GOT3 (cell line): ENCODE measurements around the gene ALDH1A1.
"Not testable (repeated sequence)": the region's sequence is repeated elsewhere in the genome, so short reads cannot be mapped to it uniquely, and the experiment has no call there.

ENCODE experiments used
- DNase-seq: peaks from one replicate; lab custom pipeline; 2025; ENCODE audit warnings: mixed read lengths; lab: John Stamatoyannopoulos, UW

ALDH1A1 gene

DNA sequence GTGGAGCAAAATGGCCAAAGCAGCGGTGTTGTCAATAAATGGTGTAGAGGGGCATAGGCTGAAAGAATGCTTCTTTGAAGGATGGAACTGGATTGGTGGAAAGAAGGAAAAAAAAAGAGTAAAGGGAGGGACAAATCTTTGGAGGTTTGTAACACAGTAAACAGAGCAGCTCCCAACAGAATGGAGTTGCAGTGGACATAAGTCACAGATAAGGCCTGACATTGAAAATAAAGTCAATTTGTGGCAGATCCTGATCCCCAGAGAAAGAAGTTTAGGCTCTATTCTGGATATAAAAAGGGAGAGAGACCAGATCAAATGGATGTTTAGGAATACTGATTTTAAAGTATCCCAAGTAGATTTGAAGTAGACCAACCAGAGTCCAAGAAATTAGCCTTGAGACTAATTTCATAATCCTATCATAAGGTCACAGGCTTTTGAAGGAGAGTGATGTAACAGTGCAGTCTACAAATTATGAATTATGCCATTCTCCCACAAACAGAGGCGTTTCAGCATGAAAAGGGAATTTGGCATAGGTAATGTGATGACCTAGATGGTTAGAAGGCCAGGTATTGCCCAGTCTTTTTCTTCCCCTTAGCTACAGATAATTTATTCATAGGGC lies 8.9 kb downstream of the ALDH1A1 start:
- no peak for DNase-seq

DNA sequence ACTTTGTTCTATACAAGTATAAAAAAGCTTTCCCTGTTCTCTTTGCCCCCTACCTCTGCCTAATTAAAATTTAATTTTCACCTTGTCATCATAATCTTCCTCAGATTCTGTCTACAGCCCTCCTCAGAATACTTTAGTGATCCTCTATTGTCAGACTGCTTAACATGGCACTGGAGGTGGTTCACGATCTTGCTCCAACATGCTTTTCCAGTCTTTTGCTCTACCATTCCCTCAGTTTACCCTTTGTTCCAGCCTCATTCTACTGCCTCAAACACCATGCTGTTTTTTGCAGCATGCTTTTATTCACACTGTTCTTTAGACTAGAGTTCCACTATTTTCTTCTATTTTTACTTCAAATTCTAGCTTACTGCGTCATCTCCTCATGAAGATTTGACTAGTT lies 10.4 kb downstream of the ALDH1A1 start:
- DNase-seq: no peak

DNA sequence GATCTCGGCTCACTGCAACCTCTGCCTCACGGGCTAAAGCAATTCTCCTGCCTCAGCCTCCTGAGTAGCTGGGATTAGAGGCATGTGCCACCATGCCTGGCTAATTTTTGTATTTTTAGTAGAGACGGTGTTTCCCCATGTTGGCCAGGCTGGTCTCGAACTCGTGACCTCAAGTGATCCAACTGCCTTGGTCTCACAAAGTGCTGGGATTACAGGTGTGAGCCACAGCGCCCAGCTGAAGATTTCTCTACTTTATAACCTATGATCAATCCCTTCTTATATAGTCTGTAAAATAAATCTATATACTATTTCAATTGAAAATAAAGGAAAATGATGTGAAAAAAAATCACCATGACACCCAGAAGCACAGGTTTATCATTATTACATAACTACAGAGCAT lies 13.3 kb downstream of the ALDH1A1 start:
- not testable (repeated sequence) for DNase-seq

DNA sequence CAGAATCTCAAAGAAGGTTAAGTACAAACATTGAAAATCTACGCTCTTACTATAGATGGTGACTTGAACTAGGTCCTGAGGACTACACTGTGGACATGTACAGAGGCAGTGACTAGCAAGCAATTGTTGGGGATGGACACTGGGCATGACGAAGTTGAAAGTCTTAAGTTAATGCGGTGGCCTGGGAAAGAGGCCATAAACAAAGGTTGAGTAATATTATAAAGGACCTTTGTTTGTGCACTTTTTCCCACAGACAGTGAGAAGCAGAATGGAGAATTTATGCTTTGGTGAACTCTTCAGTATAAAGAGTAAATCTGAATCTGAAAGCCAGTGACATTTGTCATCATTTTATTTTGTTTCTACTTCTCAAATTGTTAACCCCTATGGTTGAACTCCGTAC lies 15.3 kb downstream of the ALDH1A1 start:
- no peak for DNase-seq

DNA sequence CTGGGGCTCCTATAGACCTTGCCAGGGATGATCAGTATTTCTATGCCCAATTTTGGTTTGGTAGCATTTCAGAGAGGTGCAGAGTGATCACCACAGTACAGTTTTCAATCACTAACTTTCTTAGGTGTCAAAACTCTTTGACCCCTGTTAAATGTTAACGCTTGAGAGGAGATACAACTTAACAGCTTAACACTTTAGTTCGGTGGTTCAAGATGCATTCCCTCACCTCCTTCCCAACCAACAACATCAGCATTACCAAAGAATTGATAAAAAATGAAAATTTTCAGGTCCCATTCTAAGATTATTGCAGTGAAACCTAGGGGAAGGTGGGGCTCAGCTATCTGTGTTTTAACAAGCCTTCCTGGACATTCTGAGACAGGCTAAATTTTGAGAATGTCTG lies 16.2 kb downstream of the ALDH1A1 start:
- no peak for DNase-seq

DNA sequence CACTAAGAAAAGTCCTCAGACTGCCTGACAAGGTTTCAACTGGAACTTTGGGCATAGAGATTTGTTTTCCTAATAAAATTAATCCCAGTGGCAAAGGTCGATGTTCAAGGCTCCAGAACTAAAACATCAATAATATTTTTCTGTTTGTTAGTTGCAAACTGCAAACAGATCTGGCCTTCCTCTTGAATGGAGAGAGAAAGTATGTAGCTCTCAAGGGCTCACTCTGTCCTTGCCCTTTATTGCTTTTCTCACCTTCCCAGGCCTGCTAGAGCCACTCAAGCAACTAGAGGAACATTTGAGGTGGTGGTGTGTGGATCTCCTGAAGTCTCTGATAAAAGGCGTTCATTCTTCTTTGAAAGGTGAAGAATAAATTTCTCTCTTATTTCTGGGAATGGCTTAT lies 16.6 kb downstream of the ALDH1A1 start:
- DNase-seq: no peak

DNA sequence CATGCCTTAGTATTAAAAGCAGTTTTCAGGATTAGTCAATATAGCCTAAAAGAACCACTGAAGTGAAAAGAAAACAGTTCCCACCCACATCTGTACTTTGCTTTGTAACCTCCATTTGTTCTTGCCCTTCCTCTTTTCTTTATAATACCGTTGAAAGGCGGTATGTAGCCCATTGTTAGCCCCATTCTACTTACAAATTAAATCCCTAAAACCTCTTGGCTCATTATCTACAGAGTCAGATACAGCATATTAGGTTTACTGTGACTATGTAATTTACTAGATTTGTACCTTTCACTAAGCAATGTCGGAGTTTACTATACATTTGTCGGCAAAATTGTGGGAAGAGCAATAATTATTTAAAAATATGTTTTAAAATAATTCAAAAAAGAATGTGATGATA lies 17.3 kb downstream of the ALDH1A1 start:
- no peak for DNase-seq

DNA sequence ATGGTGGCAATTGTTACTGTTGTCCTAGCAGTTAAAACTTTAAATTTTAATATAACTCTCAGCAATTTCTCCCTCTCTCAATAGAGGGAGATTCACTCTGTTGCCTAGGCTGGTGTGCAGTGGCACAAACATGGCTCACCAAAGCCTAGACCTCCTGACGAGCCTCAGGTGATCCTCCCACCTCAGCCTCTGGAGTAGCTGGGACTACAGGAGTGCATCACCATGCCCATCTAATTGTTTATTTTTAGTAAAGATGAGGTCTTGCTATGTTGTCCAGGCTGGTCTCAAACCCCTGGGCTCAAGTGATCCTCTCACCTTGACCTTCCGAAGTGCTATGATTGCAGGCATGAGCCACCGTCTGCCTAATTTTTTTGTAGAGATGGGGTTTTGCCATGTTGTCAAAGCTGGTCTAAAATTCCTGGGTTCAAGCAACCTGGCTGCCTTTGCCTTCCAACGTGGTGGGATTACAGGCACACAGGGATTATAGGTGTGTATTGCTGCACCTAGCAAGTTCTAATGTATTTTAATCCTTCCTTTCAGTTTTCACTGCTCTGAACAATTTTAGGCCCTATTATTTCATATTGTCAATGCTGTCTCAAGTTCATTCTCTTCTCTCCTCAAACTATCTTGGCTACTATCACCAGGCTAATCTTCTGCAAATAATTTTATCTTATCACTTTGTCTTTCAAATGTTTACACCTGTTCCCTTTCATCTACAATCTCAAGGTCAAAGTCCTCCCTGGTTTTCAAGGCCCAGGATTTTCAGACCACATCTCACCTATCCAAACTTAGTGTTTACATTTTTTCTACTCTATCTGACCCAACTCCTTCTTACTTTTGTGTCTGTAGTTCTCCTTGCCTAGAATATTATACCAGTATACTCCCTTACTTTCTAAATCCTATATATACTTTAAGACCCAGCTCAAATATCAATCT lies 18.9 kb downstream of the ALDH1A1 start:
- no peak for DNase-seq

DNA sequence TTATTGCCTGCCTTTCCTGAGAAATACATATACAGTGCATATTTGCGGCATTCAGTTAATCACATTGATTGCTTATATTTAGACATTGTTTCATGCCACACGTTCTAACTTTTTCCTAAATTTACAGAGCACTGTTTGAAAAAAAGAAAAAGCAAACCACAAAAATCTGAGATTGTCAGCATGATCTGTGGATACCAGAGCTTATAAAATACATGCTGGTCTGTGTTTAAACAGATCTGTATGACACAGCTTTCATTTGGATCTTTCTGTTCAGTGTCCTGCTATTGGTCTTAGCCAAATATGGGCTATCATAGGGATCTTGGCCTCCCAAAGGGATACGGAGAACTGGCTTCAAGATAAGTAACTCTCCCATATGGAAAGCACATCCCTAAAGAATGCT lies 20.2 kb downstream of the ALDH1A1 start:
- DNase-seq: no peak

DNA sequence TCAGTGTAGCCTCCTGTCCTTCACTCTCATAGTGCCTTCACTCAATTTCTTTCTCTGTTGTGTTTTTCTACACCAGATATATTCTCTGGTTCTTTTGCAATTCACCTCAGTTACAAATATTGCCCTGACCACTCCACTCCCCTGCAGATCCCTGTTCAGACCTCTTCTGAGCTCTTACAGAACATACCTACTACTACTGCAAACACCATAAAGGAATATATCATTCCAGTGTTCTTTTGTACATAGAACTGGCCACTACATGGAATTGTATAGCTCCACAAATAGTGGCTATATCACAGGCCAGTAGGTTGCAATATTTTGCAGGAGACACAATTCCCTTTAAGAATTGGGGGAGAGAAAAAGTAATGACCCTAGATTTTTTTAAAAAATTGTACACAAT lies 21.0 kb downstream of the ALDH1A1 start:
- no peak for DNase-seq

DNA sequence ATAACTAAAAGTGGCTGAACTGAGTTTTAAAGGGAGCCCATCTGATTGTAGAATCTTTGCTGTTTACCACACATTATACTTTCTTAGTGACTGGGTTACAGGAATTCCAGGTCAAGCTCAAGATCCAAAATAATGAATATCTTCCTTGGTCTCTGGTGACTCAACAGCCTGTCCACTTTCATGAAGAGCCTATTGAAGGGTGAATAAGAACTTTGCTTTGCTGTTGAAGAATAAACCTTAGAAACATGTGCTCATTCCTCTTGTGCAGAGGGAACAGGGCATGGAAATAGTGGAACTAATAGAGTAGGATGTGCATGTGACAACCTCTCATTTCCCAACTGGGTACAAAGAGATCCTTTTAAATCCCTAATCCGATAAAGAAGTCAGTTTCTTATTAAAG lies 21.4 kb downstream of the ALDH1A1 start:
- DNase-seq: no peak

DNA sequence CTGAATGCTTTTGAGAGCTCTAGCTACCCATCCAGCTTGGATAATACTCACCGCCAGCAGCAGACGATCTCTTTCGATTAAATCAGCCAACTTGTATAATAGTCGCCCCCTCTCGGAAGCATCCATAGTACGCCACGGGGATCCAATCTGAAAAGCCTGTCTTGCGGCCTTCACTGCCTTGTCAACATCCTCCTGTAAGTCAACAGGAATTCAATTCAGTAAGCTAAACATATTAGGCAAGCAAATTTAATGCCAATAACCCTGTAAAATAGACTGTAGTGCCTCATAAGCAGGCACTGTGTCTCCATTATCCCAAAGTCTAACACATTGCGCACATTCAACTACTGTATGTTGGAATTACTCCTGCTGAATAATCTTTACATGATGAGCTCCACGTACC lies 22.0 kb downstream of the ALDH1A1 start:
- DNase-seq: no peak

DNA sequence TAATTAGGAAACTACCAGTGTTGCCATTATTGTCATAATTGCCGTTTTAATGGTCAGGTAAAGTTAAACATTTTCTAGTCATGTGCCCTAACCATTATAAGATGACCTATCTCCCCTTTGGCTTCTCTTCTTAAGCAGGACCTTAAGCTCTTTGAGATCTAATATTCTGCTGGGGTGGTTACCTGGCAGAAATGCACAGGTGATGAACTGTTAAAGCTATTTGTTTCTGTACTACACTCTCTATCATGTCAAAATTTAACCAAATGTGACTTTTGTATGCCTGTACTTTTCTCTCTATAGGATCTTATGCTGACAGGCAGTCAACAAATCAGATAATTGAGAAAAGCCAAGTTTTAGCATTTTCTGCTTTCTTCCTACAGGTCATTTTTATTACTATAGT lies 23.3 kb downstream of the ALDH1A1 start:
- no peak for DNase-seq

DNA sequence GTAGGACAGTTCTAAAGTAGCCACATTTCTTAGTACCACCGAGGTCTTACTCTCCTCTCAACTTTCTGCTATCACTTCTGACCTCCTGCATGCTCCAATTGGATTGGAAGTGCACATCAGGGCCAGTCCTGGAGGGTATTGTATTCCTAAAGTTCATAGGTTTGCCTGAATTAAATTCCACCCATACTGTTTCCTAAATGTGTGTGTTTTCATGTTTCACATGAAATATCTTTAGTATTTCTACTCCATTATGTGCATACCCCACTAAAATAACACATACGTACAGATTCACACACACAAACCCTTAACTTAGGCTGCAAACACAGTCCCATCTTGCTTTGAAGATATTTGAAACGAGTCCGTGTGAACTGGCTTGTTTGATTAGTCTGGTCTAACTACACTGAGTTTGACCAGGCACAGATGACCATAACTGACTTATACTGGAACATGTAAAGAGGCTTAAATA lies 24.8 kb downstream of the ALDH1A1 start:
- no peak for DNase-seq

DNA sequence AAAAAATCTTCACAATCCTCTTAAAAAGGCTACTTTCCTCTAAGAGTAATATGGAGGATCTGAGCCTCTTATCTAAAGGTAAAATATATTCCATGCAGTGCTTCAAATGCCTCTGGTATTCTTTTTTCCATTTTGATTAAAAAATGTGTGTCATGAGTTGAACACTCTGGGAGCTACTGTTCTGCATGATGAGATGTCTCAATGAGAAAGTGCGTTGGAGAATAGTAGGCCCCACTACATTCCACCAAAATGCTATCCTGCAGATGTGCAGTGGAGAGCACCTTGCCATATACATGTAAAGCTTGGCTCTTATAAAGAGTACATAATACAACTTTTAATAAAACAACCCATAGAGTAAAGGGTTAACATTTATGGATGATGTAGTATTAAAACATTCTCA lies 26.3 kb downstream of the ALDH1A1 start:
- no peak for DNase-seq

DNA sequence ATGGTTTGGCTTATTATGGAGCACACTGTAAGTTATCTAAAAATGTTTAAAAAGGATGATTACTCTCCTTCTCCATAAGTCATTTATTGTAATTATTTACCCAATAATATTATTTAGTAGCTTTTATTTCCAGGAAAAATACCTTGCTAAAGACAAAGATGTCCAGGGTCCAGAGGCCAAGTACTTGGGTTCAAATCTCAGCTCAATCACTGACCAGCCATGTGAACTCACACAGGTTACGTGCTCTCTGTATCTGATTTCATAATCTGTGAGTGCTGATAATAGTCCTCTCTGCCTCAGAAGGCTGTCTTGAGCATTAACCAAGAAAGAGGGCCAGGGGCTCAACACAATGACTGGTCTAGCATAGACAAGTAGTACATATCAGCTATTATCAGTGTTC lies 27.0 kb downstream of the ALDH1A1 start:
- no peak for DNase-seq

DNA sequence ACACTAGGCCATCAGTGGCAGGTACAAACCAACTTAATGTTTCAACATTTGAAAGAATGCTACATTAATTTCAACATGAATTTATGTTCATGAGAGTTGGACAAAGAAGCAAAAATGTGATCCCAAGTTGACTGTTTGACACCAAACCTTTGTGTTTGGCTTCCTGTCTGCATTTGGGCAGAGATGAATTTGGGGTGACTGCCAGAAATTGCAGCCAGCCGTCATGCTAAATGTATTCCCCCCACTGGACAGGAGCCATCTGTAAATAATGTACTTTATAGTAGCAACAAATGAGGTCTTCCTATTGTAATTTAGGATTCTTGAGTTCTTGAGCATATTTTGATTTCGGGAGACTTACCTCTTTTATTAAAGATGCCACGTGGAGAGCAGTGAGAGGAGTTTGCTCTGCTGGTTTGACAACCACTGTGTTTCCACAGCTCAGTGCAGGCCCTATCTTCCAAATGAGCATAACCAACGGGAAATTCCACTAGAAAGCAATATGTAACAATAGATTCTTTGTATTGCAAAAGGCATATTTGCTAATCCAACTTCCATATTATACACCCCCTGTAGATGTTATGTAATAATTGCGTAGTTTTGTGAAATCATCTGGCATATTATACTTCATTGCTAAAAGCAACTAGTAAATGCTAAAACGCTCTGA lies 27.6 kb downstream of the ALDH1A1 start:
- no peak for DNase-seq

DNA sequence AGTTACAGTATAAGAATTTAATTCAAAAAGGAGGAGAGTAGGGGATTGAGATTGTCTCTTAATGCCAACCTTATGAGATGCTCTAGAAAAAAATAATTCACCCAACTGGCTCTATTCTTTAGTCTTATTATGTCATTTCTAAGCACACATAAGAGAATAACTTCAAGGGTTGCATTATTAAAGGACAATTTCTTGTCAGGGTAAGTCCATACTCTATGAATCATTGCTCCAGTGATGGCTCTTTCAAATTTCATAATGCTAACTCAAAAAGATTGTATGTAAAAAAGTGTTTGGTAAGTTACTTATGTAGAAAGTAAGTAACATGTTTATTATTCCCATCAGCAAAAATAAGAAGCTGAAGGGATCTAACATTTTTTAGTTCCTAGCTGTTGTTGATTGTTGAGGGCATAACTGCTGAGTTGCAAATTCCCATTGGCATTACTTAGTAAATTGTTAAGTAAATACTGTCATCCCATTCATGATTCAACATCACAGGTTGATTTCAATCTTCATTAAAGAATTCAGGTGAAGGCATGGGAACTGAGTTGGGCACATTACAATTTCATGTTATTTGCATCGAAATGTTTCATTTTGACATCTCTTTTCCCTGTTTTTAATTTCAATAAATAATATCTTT lies 28.6 kb downstream of the ALDH1A1 start:
- DNase-seq: no peak

DNA sequence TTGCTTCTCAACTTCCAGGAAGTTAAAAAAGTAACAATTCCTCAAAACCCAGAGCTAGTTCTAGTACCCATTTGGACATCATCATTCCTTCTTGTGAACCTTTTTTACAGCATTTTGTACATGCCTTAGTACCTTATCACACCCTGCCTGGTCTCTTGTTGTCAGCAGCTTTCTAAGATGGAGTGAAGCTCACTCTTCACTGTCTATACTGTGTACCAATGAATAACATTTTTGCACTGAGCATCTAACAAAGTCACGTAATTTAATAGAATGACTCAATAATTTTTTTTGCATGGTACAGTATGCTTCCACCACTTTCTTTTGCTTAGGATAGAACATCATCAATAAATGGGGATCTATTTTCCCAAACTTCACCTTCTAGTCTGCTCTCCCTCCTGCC lies 29.8 kb downstream of the ALDH1A1 start:
- DNase-seq: no peak

DNA sequence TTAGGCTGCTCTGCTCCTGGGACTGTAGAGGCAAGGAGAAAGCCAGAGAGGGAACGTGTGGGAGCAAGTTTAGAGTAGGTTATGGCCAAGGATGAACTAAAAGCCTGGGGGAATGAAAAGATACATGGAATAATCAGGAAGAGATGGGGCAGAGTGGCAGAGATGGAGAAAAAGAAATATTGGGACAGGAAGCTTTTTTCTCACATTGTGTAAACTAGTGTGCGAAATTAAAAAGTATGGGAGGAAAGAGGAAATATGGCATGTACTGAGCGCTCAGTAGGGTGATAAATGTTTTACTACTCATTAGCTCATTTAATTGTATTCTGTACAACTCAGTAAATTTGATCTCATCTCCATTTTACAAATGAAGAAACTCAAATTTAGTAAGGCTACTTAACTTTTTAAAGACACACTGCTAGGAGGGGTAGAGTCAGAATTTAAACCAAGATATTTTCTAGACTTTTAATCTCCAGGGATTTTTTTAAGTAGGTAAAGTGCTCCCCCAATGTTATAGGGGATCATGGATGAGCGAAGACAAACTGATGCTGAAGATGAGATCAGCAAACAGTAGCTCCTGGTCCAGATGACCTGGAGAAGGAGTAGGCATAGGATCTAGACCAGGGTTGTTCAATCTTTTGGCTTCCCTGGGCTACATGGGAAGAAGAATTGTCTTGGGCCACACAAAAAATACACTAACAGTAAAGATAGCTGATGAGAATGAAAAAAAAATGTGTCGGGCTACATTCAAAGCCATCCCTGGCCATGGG lies 30.8 kb downstream of the ALDH1A1 start:
- DNase-seq: no peak

DNA sequence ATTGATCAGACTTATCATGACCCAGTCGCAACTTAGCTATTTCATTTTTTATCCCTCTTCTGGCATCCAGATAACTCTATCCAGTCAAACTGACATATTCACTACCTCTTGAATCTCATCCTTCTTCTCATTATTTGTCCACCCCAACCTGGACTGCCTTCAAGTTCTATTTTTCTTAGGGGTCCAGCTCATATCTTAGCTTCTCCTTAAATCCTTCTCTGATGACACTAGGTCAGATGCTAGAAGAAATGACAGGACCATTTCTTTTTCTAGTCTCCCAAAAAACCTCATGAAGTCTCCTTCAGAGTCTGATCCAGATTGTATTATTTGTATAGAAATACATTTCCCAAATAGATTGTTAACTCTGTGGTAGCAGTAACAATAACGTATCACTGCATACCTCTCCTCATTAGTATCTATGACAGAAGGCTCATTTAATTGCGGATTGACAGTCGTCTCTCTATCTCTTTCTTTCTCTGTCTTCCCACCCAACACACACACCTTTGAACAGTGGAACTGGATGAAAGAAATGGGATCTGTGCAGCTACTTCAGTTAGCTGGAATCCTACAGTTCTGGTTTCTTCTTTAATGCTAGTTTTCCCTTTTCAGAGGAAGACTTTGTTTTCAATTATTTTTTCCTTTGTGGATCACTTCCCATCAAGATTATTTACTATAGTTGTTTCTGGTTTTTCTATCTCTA lies 33.5 kb downstream of the ALDH1A1 start:
- DNase-seq: no peak
